ENCODE data around the gene TNFAIP8L2.

GRCh38 chr1:151128800-151129199 is 27.6 kb upstream of the TNFAIP8L2 start:
- no peak for TF ChIP-seq ZNF274 (IDR thresholded peaks at IDR 0.05; ENCODE audit: low read depth, low read length)
- TF ChIP-seq YY1 (IDR thresholded peaks at IDR 0.05; ENCODE audit: insufficient read depth, insufficient read length): no peak

Measured in NT2/D1 (cell line).